B cell (primary cell): ENCODE results near the gene ASPG. TPM values are rescaled to one million over a fixed set of nuclear protein-coding genes. Genes with fewer than 3 reads are reported as not detected.

ENCODE experiments used
- ATAC-seq: fragments of 200-7000 bp; cut with Tn5 transposase; one replicate; pipeline ENCODE4 v1.10.0; 2021; ENCODE audit warnings: low read depth, mild to moderate bottlenecking, moderate number of reproducible peaks, moderate library complexity
- CTCF ChIA-PET: fragments of 350-600 bp; sonication (Branson Sonifier 250); formaldehyde crosslinking; loops from one replicate; lab custom pipeline; 2021; ENCODE audit warnings: antibody characterized with exemption, inconsistent platforms; lab: Charles Lee
- POLR2A ChIA-PET: fragments of 350-600 bp; sonication (Branson Sonifier 250); formaldehyde crosslinking; loops from one replicate; lab custom pipeline; 2021; ENCODE audit warnings: antibody characterized with exemption; lab: Charles Lee
- DNase-seq: peaks from one replicate; pipeline ENCODE4 v3.0.0; 2013
- H2AFZ ChIP-seq: 2 replicates; pipeline ENCODE4 v1.6.1; 2012; ENCODE audit warnings: mild to moderate bottlenecking, low read depth, low read length; ENCODE audit not compliant: insufficient read depth, poor library complexity, severe bottlenecking
- H3K27ac ChIP-seq, 2 donors: 1 replicate in 1 of 2; 2 replicates in 1 of 2; pipeline ENCODE4 v1.5.1; 2012 to 2013; ENCODE audit warnings: low read length in 2 of 2, mild to moderate bottlenecking in 2 of 2, moderate library complexity in 1 of 2
- H3K27me3 ChIP-seq, 4 experiments: fragments of 200-600 bp in 1 of 4; sonication (generic) in 1 of 4; replicated peaks in 1 of 4; 1 replicate in 2 of 4; 2 replicates in 2 of 4; pipeline versions ENCODE4 v1.6.1 to v1.7.0; 2013 to 2016; ENCODE audit warnings: low read length in 3 of 4, mild to moderate bottlenecking in 2 of 4, mixed read lengths in 1 of 4, moderate library complexity in 1 of 4; ENCODE audit not compliant: insufficient read depth in 4 of 4, control insufficient read depth in 3 of 4; ENCODE audit errors: control extremely low read depth in 1 of 4
- H3K36me3 ChIP-seq, 2 experiments: replicated peaks in 1 of 2; 1 replicate in 1 of 2; 2 replicates in 1 of 2; pipeline versions ENCODE4 v1.6.1 to v1.7.1; 2013; ENCODE audit warnings: low read length in 1 of 2; ENCODE audit not compliant: insufficient read depth in 2 of 2, control insufficient read depth in 1 of 2; ENCODE audit errors: control extremely low read depth in 1 of 2, extremely low read depth in 1 of 2
- H3K4me1 ChIP-seq, 2 donors: fragments of 200-600 bp in 1 of 2; sonication (generic) in 1 of 2; 1 replicate in 1 of 2; 2 replicates in 1 of 2; pipeline versions ENCODE4 v1.5.1 to v1.6.1; 2013 to 2017; ENCODE audit warnings: low read length in 2 of 2; ENCODE audit not compliant: control insufficient read depth in 2 of 2, insufficient read depth in 2 of 2
- H3K4me2 ChIP-seq: replicated peaks from 2 replicates; pipeline ENCODE3; 2012; ENCODE audit warnings: mild to moderate bottlenecking, low read depth, low read length; ENCODE audit not compliant: poor library complexity, severe bottlenecking
- H3K4me3 ChIP-seq, 5 experiments: fragments of 200-600 bp in 1 of 5; sonication (generic) in 1 of 5; 1 replicate in 3 of 5; 2 replicates in 2 of 5; pipeline versions ENCODE4 v1.5.1 to v1.7.0; 2011 to 2016; ENCODE audit warnings: low read length in 4 of 5, mild to moderate bottlenecking in 4 of 5, low read depth in 2 of 5, control low read depth in 1 of 5, moderate library complexity in 1 of 5; ENCODE audit not compliant: insufficient read depth in 1 of 5; ENCODE audit errors: control extremely low read depth in 1 of 5, extremely low read depth in 1 of 5
- H3K79me2 ChIP-seq: fragments of 200-600 bp; sonication (generic); one replicate; pipeline ENCODE4 v1.6.0; 2016; ENCODE audit warnings: low read length; ENCODE audit not compliant: control insufficient read depth, insufficient read depth
- H3K9ac ChIP-seq: fragments of 200-600 bp; sonication (generic); 2 replicates; pipeline ENCODE4 v1.6.1; 2017; ENCODE audit warnings: mild to moderate bottlenecking, low read length, moderate library complexity
- H3K9me3 ChIP-seq, 3 donors: one replicate each; pipeline versions ENCODE4 v1.6.1 to v1.7.1; 2013; ENCODE audit warnings: low read length in 2 of 3; ENCODE audit not compliant: control insufficient read depth in 2 of 3, insufficient read depth in 1 of 3; ENCODE audit errors: control extremely low read depth in 1 of 3
- H4K20me1 ChIP-seq: 2 replicates; pipeline ENCODE4 v1.6.0; 2012; ENCODE audit warnings: mild to moderate bottlenecking, low read length; ENCODE audit not compliant: insufficient read depth, control insufficient read depth, poor library complexity, severe bottlenecking
- H3K27ac Mint-ChIP-seq: one replicate; pipeline ENCODE4 v1.8.0; 2021; ENCODE audit warnings: mixed read lengths
- H3K27me3 Mint-ChIP-seq: one replicate; pipeline ENCODE4 v1.8.0; 2021; ENCODE audit warnings: mixed read lengths
- H3K4me1 Mint-ChIP-seq: one replicate; pipeline ENCODE4 v1.8.0; 2021; ENCODE audit warnings: mixed read lengths
- H3K4me3 Mint-ChIP-seq: one replicate; pipeline ENCODE4 v1.8.0; 2021; ENCODE audit warnings: mixed read lengths
- H3K9me3 Mint-ChIP-seq: one replicate; pipeline ENCODE4 v1.8.0; 2022; ENCODE audit warnings: mixed read lengths; ENCODE audit not compliant: insufficient read depth
- EZH2 ChIP-seq: IDR thresholded peaks from 2 replicates; pipeline ENCODE4 v1.6.1; 2012; ENCODE audit warnings: borderline replicate concordance, low read depth, mild to moderate bottlenecking, moderate library complexity, low read length; ENCODE audit not compliant: insufficient read depth, poor library complexity, severe bottlenecking
- WGBS: methylation state at CpG from one replicate; pipeline ENCODE4 v1.1.5; 2013; ENCODE audit warnings: missing lambda C conversion rate; ENCODE audit not compliant: insufficient coverage; 5-methylcytosine and 5-hydroxymethylcytosine counted together
- intact Hi-C: fragments of 100-400 bp; cut with micrococcal nuclease; formaldehyde crosslinking; loops from one replicate; pipeline ENCODE4 v1.10.0; 2022
- polyA plus RNA-seq: library from polyadenylated mRNA; depleted of rRNA; stranded (reverse); fragments of >200 nt; gene quantifications from 2 replicates; pipeline ENCODE4 v1.2.3, GENCODE V29; 2012
- total RNA-seq, 2 donors: library from RNA; stranded (reverse); fragments of 120-200 nt in 1 of 2; gene quantifications; 1 replicate in 1 of 2; 2 replicates in 1 of 2; pipeline versions ENCODE4 v1.2.3 to v1.2.4, GENCODE V29; 2013 to 2022
- TF ChIP-seq, protein P1 (sequence below): fragments of 200-600 bp; IDR thresholded peaks from one replicate; pipeline ENCODE4 v1.8.0; 2022; ENCODE audit warnings: antibody characterized with exemption, mild to moderate bottlenecking

The ASPG gene
- total and polyA plus RNA-seq, 2 donors (not counting 1 experiment from before 2014, with no cell fraction given) = not detected

DNA sequence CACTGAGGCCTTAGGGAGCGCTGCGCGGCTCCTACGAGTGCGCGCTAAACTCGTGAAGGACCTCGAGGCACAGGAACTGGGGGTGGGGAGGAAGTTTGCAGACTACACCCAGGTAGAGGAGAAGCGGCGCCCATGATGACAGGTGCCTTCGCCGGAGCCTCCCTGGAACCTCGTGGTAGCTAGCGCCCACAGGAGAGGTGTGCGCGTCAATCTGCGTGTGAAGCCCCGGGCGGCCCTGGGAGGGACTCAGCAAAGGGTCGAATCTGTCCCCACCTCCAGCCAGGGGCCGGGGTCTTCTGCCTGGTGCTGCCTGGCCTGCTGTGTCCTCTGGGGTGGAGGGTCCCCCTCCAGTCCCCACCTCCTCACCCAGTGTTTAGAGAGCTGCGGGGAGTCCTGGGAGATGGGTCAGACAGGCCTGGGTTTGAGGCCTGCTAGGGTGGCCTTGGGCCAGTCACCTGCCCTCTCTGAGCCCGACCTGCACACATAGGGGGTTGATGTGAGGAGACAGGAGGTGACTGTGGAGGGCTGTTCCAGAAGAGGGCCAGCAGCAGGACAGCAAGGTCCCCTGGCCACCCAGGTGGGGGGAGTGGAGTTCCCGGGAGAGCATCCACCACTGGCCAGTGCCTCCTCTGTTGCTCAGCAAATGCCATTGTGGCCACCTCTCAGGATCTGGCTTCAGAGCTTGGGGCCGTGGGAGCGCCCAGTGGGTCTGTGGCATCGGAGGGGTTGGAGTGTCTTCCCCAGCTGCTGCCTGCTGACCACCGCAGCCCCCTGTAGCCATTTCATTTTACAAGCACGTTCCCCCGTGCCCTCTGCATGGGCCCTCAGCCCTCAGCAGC, 32.7 kb downstream of the ASPG start:
- peaks cover 0 to 20% (median 5%) of the 10 kb centered on the region in 4 experiments for H3K27me3 ChIP-seq
- peaks cover 8% of the 10 kb centered on the region for H3K4me1 Mint-ChIP-seq
- H3K9me3 ChIP-seq = peaks cover 0 to 8% (median 0%) of the 10 kb centered on the region in 3 donors
- CTCF ChIA-PET = no interaction called here
- no peaks in the 10 kb centered on the region for H4K20me1 ChIP-seq
- H3K4me3 ChIP-seq = no peak overlapping the region
- H3K27ac ChIP-seq = no peak overlapping the region
- peak overlapping the region; percentile 54 for H3K4me3 Mint-ChIP-seq
- H3K27me3 Mint-ChIP-seq = peaks cover 34% of the 10 kb centered on the region
- POLR2A ChIA-PET = no interaction called here
- no peak overlapping the region for H3K27ac Mint-ChIP-seq
- ATAC-seq = no peak
- 70% methylated on average over 27 of the region's 30 CpGs for WGBS
- H3K9ac ChIP-seq = no peak overlapping the region
- H3K36me3 ChIP-seq = no peaks in the 10 kb centered on the region
- no peak for TF ChIP-seq EZH2
- no peak overlapping the region for H2AFZ ChIP-seq
- intact Hi-C loops = no loop called here
- no peaks in the 10 kb centered on the region for H3K79me2 ChIP-seq
- H3K4me2 ChIP-seq = no peak overlapping the region
- no peak for DNase-seq
- H3K9me3 Mint-ChIP-seq = no peaks in the 10 kb centered on the region
- peaks cover 5% of the 10 kb centered on the region in 2 donors for H3K4me1 ChIP-seq

DNA sequence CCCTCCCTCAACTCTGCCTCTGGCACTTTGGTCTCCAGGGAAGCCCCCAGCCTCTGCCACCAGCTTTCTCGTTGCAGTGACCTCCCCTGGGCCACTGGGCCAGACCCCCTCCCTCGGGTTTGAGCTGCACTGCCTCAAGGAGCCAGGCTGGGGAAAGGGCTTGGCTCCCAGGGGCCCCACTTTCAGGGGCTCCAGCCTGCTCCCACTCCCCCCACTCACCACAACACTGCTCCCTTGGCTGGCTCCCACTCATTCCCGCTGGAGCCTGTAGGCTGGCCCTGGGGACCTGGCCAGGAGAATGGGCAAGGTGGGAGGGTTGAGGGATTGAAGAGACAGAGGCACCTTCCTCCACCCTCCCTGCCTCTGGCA, 33.6 kb downstream of the ASPG start:
- H3K27me3 ChIP-seq = peaks cover 0 to 20% (median 5%) of the 10 kb centered on the region in 4 experiments
- peaks cover 35% of the 10 kb centered on the region for H3K27me3 Mint-ChIP-seq
- H3K4me1 Mint-ChIP-seq = peaks cover 8% of the 10 kb centered on the region
- H3K9me3 Mint-ChIP-seq = no peaks in the 10 kb centered on the region
- H3K4me2 ChIP-seq = no peak overlapping the region
- POLR2A ChIA-PET = no interaction called here
- peaks cover 1 to 12% (median 4%) of the 10 kb centered on the region in 3 donors for H3K9me3 ChIP-seq
- no peaks in the 10 kb centered on the region for H3K79me2 ChIP-seq
- H3K4me3 ChIP-seq = no peak overlapping the region
- H2AFZ ChIP-seq = no peak overlapping the region
- ATAC-seq = no peak
- peaks cover 5% of the 10 kb centered on the region in 2 donors for H3K4me1 ChIP-seq
- H3K9ac ChIP-seq = no peak overlapping the region
- WGBS = 53% methylated on average over 2 of the region's 3 CpGs
- no peak overlapping the region for H3K27ac ChIP-seq
- no peak for DNase-seq
- CTCF ChIA-PET = no interaction called here
- H4K20me1 ChIP-seq = no peaks in the 10 kb centered on the region
- no peaks in the 10 kb centered on the region for H3K36me3 ChIP-seq
- H3K4me3 Mint-ChIP-seq = no peak overlapping the region
- intact Hi-C loops = no loop called here
- H3K27ac Mint-ChIP-seq = no peak overlapping the region
- TF ChIP-seq EZH2 = no peak
- TF ChIP-seq, protein P1, sequence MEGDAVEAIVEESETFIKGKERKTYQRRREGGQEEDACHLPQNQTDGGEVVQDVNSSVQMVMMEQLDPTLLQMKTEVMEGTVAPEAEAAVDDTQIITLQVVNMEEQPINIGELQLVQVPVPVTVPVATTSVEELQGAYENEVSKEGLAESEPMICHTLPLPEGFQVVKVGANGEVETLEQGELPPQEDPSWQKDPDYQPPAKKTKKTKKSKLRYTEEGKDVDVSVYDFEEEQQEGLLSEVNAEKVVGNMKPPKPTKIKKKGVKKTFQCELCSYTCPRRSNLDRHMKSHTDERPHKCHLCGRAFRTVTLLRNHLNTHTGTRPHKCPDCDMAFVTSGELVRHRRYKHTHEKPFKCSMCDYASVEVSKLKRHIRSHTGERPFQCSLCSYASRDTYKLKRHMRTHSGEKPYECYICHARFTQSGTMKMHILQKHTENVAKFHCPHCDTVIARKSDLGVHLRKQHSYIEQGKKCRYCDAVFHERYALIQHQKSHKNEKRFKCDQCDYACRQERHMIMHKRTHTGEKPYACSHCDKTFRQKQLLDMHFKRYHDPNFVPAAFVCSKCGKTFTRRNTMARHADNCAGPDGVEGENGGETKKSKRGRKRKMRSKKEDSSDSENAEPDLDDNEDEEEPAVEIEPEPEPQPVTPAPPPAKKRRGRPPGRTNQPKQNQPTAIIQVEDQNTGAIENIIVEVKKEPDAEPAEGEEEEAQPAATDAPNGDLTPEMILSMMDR = no peak
